ENCODE measurements around the gene LIN37.

Gene LIN37

DNA sequence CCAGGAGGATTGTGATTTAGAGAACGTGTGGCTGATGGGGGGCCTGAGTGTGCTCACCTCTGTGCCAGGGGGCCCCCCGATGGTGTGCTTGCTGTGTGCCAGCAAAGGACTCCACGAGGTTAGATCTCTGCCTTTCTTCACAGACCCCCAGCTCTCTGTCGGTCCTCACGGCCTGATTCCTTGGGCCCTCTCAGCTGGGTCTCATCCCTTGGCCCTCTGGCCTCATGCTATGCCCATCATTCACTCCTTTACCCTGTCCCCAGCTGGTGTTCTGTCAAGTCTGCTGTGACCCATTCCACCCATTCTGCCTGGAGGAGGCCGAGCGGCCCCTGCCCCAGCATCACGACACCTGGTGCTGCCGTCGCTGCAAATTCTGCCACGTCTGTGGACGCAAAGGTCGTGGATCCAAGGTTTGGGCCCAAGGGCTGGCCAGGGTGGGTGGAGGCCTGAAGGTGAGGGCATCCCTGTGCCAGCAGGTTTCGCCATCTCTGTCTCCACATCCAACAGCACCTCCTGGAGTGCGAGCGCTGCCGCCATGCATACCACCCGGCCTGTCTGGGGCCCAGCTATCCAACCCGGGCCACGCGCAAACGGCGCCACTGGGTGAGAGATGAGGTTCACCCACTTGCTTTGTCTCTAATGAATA, 23.0 kb upstream of the LIN37 start:
- Histone ChIP-seq H3K4me1 (ENCODE audit: low read depth, poor library complexity, severe bottlenecking) (no peaks in the 10 kb centered on the region), H2AFZ (ENCODE audit: low read depth) (no peak overlapping the region), H3K4me3 (IDR thresholded peaks at IDR 0.05; ENCODE audit: insufficient read depth, low read depth, low read length) (no peak overlapping the region), H4K20me1 (ENCODE audit: insufficient read depth) (no peaks in the 10 kb centered on the region), H3K9ac (no peak overlapping the region), H3K4me2 (no peak overlapping the region), H3K27ac (no peak overlapping the region), H3K79me2 (ENCODE audit: insufficient read depth, low read depth) (peaks cover 3% of the 10 kb centered on the region; the same call in 1 of the 2 replicates), H3K36me3 (ENCODE audit: insufficient read depth) (peaks cover 5% of the 10 kb centered on the region; the same call in 1 of the 2 replicates), H3K27me3 (ENCODE audit: insufficient read depth, low read depth) (no peaks in the 10 kb centered on the region)
- TF ChIP-seq, protein P1, sequence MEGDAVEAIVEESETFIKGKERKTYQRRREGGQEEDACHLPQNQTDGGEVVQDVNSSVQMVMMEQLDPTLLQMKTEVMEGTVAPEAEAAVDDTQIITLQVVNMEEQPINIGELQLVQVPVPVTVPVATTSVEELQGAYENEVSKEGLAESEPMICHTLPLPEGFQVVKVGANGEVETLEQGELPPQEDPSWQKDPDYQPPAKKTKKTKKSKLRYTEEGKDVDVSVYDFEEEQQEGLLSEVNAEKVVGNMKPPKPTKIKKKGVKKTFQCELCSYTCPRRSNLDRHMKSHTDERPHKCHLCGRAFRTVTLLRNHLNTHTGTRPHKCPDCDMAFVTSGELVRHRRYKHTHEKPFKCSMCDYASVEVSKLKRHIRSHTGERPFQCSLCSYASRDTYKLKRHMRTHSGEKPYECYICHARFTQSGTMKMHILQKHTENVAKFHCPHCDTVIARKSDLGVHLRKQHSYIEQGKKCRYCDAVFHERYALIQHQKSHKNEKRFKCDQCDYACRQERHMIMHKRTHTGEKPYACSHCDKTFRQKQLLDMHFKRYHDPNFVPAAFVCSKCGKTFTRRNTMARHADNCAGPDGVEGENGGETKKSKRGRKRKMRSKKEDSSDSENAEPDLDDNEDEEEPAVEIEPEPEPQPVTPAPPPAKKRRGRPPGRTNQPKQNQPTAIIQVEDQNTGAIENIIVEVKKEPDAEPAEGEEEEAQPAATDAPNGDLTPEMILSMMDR (conservative IDR thresholded peaks at IDR 0.05; ENCODE audit: low read depth, low read length) = no peak

DNA sequence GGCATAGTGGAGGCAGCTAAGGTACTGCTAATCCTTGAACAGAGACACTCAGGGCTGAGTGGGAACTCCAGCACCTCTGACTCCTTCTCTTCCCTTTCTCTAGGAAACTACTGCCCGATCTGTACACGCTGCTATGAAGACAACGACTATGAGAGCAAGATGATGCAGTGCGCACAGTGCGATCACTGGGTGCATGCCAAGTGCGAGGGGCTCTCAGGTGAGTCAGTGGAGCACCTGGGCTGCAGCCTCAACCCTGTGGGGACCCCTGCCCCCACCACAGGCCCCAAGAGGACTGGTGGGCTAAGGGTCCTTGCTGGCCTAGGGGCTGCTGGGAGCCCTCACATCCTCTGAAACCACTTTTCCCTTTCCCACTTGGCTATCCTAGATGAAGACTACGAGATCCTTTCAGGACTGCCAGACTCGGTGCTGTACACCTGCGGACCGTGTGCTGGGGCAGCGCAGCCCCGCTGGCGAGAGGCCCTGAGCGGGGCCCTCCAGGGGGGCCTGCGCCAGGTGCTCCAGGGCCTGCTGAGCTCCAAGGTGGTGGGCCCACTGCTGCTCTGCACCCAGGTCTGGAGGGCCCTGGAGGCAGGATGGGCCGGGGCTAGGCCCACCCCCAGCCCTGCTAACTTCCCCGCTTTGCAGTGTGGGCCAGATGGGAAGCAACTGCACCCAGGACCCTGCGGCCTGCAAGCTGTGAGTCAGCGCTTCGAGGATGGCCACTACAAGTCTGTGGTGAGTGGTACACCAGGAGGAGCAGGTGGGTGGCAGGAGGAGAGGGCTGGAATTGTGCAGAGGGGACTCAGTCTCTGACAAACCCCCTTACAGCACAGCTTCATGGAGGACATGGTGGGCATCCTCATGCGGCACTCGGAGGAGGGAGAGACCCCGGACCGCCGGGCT, 21.1 kb upstream of the LIN37 start:
- TF ChIP-seq, protein P1 (conservative IDR thresholded peaks at IDR 0.05; ENCODE audit: low read depth, low read length) = no peak
- Histone ChIP-seq H3K27me3 (ENCODE audit: insufficient read depth, low read depth) (no peaks in the 10 kb centered on the region), H2AFZ (ENCODE audit: low read depth) (no peak overlapping the region), H3K27ac (no peak overlapping the region), H3K4me1 (ENCODE audit: low read depth, poor library complexity, severe bottlenecking) (no peaks in the 10 kb centered on the region), H3K36me3 (ENCODE audit: insufficient read depth) (peaks cover 5% of the 10 kb centered on the region; the same call in 1 of the 2 replicates), H3K79me2 (ENCODE audit: insufficient read depth, low read depth) (peaks cover 3% of the 10 kb centered on the region; the same call in 1 of the 2 replicates), H4K20me1 (ENCODE audit: insufficient read depth) (no peaks in the 10 kb centered on the region), H3K9ac (no peak overlapping the region), H3K4me3 (IDR thresholded peaks at IDR 0.05; ENCODE audit: insufficient read depth, low read depth, low read length) (no peak overlapping the region), H3K4me2 (no peak overlapping the region)

DNA sequence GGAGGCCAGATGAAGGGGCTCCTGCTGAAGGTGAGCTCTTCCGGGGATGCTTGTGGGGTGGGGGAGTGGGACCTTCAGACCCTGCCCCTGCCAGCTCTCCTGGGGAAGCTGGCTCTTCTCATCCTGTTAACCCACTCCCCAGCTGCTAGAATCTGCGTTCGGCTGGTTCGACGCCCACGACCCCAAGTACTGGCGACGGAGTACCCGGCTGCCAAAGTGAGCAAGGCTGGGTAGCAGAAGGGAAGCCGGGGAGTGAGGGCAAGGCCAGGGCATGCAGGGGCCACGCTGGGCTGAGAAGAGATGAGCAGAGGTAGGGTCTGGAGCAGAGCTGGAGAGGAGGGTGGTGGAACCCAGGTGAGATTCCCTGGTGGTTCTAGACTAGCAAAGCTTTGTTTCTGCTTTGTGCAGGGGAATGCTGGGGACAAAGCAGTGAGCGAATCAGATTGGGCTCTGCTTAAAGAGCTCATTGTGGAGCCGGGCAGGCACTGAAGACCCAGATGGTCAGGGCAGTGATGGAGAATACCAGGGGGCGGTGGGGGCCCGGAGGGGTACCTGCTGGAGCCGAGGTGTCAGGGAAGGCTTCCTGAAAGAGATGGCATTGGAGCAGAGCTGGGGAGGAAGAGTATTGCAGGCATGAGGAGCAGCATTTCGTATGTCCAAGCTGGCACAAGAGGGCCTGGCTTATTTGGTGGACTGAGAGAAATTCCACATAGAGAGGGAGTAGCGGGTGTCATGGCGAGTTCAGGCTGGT, 20.2 kb upstream of the LIN37 start:
- Histone ChIP-seq H4K20me1 (ENCODE audit: insufficient read depth) (no peaks in the 10 kb centered on the region), H3K4me1 (ENCODE audit: low read depth, poor library complexity, severe bottlenecking) (no peaks in the 10 kb centered on the region), H3K27me3 (ENCODE audit: insufficient read depth, low read depth) (no peaks in the 10 kb centered on the region)

DNA sequence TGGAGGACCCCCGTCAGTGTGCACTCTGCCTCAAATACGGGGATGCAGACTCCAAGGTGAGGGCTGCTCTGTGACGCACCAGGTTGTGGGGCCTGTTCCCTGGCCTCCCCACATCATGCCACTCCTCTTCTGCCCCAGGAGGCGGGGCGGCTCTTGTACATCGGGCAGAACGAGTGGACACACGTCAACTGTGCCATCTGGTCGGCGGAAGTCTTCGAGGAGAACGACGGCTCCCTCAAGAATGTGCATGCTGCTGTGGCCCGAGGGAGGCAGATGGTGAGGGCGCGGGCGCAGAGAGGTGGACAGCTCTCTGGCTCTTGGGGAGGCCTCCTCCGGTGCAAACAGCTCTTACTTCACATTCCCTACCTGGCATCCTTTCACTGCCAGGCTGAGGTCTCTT, 19.4 kb upstream of the LIN37 start:
- Histone ChIP-seq H3K27ac (no peak overlapping the region), H3K27me3 (ENCODE audit: insufficient read depth, low read depth) (no peaks in the 10 kb centered on the region), H3K4me1 (ENCODE audit: low read depth, poor library complexity, severe bottlenecking) (no peaks in the 10 kb centered on the region), H4K20me1 (ENCODE audit: insufficient read depth) (no peaks in the 10 kb centered on the region), H3K36me3 (ENCODE audit: insufficient read depth) (peaks cover 5% of the 10 kb centered on the region; the same call in 1 of the 2 replicates), H3K4me2 (no peak overlapping the region), H3K79me2 (ENCODE audit: insufficient read depth, low read depth) (0 out of 2 replicates have a peak, but pooled peaks cover 3% of the 10 kb centered on the region), H2AFZ (ENCODE audit: low read depth) (no peak overlapping the region), H3K9ac (no peak overlapping the region), H3K4me3 (IDR thresholded peaks at IDR 0.05; ENCODE audit: insufficient read depth, low read depth, low read length) (no peak overlapping the region)
- TF ChIP-seq, protein P1 (conservative IDR thresholded peaks at IDR 0.05; ENCODE audit: low read depth, low read length) = no peak

More for the DNA sequence above, 20.2 kb upstream of the LIN37 start:
- Histone ChIP-seq H3K9ac (no peak overlapping the region), H2AFZ (ENCODE audit: low read depth) (no peak overlapping the region), H3K79me2 (ENCODE audit: insufficient read depth, low read depth) (0 out of 2 replicates have a peak, but pooled peaks cover 3% of the 10 kb centered on the region), H3K4me3 (IDR thresholded peaks at IDR 0.05; ENCODE audit: insufficient read depth, low read depth, low read length) (no peak overlapping the region), H3K4me2 (no peak overlapping the region), H3K36me3 (ENCODE audit: insufficient read depth) (peaks cover 5% of the 10 kb centered on the region; the same call in 1 of the 2 replicates), H3K27ac (no peak overlapping the region)
- TF ChIP-seq, protein P1 (conservative IDR thresholded peaks at IDR 0.05; ENCODE audit: low read depth, low read length) = no peak

Data from KMS-11 (cell line).